Kidney (tissue), 14 donors: ENCODE data around the gene CMIP. TPM values are rescaled to one million over a fixed set of nuclear protein-coding genes. Genes with fewer than 3 reads are reported as not detected.
A peak's percentile ranks its signal among the peaks of the same experiment; 100 is the strongest.

ENCODE experiments used
- DNase-seq, 5 donors: peaks; one replicate each; pipeline ENCODE4 v3.0.0-alpha.2; 2013 to 2020
- FAIRE-seq: peaks from 2 replicates; lab custom pipeline; 2012; peaks lifted over from hg19 to GRCh38; lab: Jason Lieb, UNC
- H3K27ac ChIP-seq, 2 donors: one replicate each; pipeline ENCODE4 v1.7.0; 2013; ENCODE audit warnings: low read depth in 2 of 2, low read length in 2 of 2, inconsistent platforms in 1 of 2
- H3K27me3 ChIP-seq: one replicate; pipeline ENCODE4 v1.7.1; 2013; ENCODE audit warnings: low read length, inconsistent platforms; ENCODE audit not compliant: control insufficient read depth, insufficient read depth
- H3K36me3 ChIP-seq, 3 donors: one replicate each; pipeline versions ENCODE4 v1.7.0 to v1.7.1; 2013; ENCODE audit warnings: low read length in 3 of 3, control low read depth in 1 of 3, inconsistent platforms in 1 of 3; ENCODE audit not compliant: insufficient read depth in 3 of 3, control insufficient read depth in 2 of 3
- H3K4me1 ChIP-seq, 3 donors: one replicate each; pipeline versions ENCODE4 v1.7.0 to v1.7.1; 2013; ENCODE audit warnings: low read length in 3 of 3, inconsistent platforms in 1 of 3, low read depth in 1 of 3; ENCODE audit not compliant: control insufficient read depth in 2 of 3, insufficient read depth in 2 of 3
- H3K4me3 ChIP-seq, 3 donors: one replicate each; pipeline versions ENCODE4 v1.7.0 to v1.8.1; 2013; ENCODE audit warnings: low read length in 3 of 3, control low read depth in 1 of 3, inconsistent platforms in 1 of 3
- H3K9ac ChIP-seq, 3 donors: one replicate each; pipeline versions ENCODE4 v1.7.0 to v1.7.1; 2013; ENCODE audit warnings: low read length in 3 of 3, control low read depth in 1 of 3, inconsistent platforms in 1 of 3
- H3K9me3 ChIP-seq, 3 donors: one replicate each; pipeline versions ENCODE4 v1.7.0 to v1.7.1; 2013; ENCODE audit warnings: low read length in 3 of 3, control low read depth in 1 of 3, inconsistent platforms in 1 of 3; ENCODE audit not compliant: control insufficient read depth in 2 of 3, insufficient read depth in 1 of 3
- intact Hi-C: fragments of 100-400 bp; cut with DNase I; formaldehyde crosslinking; loops from one replicate; pipeline ENCODE4 v1.11.1; 2022
- polyA plus RNA-seq: library from polyadenylated mRNA; stranded (reverse); fragments of 350-450 nt; fragmentation: Illumina TruSeq; extraction: RNeasy Lipid Tissue Mini Kit (QIAGEN cat#74804); gene quantifications from one replicate; pipeline ENCODE4 v1.2.3, GENCODE V29; 2014; ENCODE audit warnings: low read depth, low replicate concordance; ENCODE audit not compliant: insufficient read depth
- total RNA-seq: library from RNA; stranded (reverse); fragmentation: NEBNext Ultra II Directional; extraction: Animal tissue kit (Norgen Biotek cat#: 25700); gene quantifications from one replicate; pipeline ENCODE4 v1.2.1, GENCODE V29; 2021
- TF ChIP-seq, protein P1 (sequence below): IDR thresholded peaks from 3 replicates; pipeline ENCODE4 v1.5.1; 2012; ENCODE audit warnings: mild to moderate bottlenecking, moderate library complexity, borderline replicate concordance; ENCODE audit not compliant: insufficient read depth; ENCODE audit errors: extremely low read depth
- donor health status: control.
- donor health status: control.
- donor health status: control.
- donor health status: control.
- donor health status: control.
- donor health status: DM: yes; HTN: yes; CAD: no.
- donor health status: Normal renal cell carcinoma (clear cell type).

CMIP gene
- total and polyA plus RNA-seq, 2 donors from 2014 or later = 16.6 to 65.7 TPM

DNA sequence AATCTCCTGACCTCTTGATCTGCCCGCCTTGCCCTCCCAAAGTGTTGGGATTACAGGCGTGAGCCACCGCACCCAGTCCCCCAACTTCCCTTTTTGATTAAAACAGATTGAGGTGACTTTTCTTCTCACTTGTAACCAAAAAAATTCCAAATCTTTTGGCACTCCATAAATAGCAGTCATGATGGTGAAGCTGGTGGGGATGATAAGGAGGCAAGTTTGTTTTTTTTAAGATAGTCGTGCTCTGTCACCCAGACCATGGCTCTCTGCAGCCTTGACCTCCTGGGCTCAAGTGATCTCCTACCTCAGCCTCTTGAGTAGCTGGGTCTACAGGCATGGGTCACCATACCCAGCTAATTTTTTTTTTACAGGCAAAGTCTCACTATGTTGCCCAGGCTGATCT lies 299.8 kb downstream of the CMIP start:
- no peak for DNase-seq
- TF ChIP-seq, protein P1, sequence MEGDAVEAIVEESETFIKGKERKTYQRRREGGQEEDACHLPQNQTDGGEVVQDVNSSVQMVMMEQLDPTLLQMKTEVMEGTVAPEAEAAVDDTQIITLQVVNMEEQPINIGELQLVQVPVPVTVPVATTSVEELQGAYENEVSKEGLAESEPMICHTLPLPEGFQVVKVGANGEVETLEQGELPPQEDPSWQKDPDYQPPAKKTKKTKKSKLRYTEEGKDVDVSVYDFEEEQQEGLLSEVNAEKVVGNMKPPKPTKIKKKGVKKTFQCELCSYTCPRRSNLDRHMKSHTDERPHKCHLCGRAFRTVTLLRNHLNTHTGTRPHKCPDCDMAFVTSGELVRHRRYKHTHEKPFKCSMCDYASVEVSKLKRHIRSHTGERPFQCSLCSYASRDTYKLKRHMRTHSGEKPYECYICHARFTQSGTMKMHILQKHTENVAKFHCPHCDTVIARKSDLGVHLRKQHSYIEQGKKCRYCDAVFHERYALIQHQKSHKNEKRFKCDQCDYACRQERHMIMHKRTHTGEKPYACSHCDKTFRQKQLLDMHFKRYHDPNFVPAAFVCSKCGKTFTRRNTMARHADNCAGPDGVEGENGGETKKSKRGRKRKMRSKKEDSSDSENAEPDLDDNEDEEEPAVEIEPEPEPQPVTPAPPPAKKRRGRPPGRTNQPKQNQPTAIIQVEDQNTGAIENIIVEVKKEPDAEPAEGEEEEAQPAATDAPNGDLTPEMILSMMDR = no peak
- H3K36me3 ChIP-seq = no peaks in the 10 kb centered on the region
- no peak for FAIRE-seq
- no peak overlapping the region for H3K9ac ChIP-seq
- H3K27me3 ChIP-seq = no peaks in the 10 kb centered on the region
- intact Hi-C loops = loop anchor here (10.0 kb wide), 1 partner anchor 710 kb away; the partner anchor contains the start of gene ATMIN
- no peak overlapping the region for H3K27ac ChIP-seq
- no peak overlapping the region for H3K4me3 ChIP-seq
- H3K4me1 ChIP-seq = peaks cover 0 to 5% (median 0%) of the 10 kb centered on the region in 3 donors
- H3K9me3 ChIP-seq = no peaks in the 10 kb centered on the region

DNA sequence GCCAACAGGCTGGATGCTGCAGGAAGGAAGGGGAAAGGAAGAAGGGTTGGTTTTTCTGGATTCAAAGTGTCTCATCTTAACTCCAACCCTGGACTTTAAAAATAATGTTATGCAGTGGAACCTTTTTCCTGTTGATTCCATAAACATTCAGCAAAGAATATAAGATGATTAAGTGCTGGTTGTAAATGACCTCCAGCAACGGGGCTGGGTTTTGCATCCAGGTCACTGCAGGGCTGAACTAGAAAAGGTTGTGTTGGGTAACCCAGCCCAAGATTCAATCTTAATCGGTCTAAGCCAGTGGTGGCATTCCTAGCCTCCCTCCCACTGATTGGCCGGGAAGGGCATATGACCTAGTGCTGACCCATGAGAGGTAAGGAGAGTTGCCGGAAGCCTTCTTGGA lies 300.3 kb downstream of the CMIP start:
- no peak for DNase-seq
- Histone ChIP-seq H3K4me1 (peaks cover 0 to 5% (median 0%) of the 10 kb centered on the region in 3 donors), H3K36me3 (no peaks in the 10 kb centered on the region), H3K9me3 (no peaks in the 10 kb centered on the region), H3K27ac (no peak overlapping the region), H3K9ac (no peak overlapping the region), H3K27me3 (no peaks in the 10 kb centered on the region), H3K4me3 (no peak overlapping the region)
- no peak for FAIRE-seq
- intact Hi-C loops = loop anchor here (10.0 kb wide), 1 partner anchor 710 kb away; the partner anchor contains the start of gene ATMIN
- TF ChIP-seq, protein P1 = no peak

DNA sequence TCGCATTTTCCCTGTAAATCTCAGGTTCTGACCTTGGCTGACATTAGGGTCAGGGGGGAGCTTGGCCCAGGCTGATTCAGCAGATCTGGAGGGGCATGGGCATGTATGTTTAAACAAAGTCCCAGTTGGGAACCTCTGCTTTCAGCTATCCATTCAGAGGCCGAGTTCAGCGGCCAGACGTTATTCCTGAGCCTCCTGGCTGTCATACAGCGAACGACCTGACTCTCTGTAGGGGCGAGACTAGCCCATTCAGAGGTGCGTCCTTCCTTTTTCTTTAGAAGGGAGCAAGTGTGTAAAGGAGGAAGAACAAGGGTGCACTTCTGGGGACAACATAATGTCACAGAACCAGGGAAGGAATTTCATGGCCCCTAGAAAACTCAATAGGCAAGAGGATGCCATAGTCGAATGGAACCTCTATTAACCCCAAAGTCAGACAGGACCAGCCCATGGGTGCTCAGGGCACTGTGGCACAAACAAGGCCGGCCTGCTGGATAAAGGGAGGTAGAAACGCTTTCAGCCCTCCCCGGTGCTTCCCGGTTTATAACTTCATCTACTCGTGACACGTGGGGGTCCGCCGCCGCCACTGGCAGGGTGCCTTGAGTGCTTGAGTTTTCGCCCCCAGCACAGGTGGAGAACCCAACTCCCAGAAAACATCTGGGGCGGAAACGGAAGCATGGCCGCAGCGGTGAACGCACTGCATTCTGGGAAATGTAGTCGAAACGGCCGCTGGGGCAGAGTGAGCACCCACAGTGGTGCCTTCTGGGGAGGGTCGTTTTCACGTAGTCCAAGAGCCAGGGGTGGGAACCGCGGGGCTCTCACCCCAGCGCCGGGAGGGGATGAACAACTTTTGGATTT lies 301.3 kb downstream of the CMIP start:
- intact Hi-C loops = loop anchor here (10.0 kb wide), 1 partner anchor 711 kb away; the partner anchor contains the start of gene ATMIN
- Histone ChIP-seq H3K4me1 (peaks cover 0 to 5% (median 0%) of the 10 kb centered on the region in 3 donors), H3K27ac (no peak overlapping the region), H3K9me3 (no peaks in the 10 kb centered on the region), H3K4me3 (peak overlapping the region; percentile 51 to 61 (median 59)), H3K27me3 (no peaks in the 10 kb centered on the region), H3K36me3 (no peaks in the 10 kb centered on the region), H3K9ac (peak overlapping the region in 1 of 3 donors; percentile 18)
- peak; percentile 78 to 88 (median 83) for DNase-seq
- FAIRE-seq = no peak
- TF ChIP-seq, protein P1 = no peak
